NOMO-1 (cell line): ENCODE results near the gene ARHGEF39.
"Not testable (repeated sequence)": the region's sequence is repeated elsewhere in the genome, so short reads cannot be mapped to it uniquely, and the experiment has no call there.

Experiments
- DNase-seq, 2 experiments: peaks; one replicate each; lab custom pipeline; 2025; ENCODE audit not compliant: unreplicated experiment in 2 of 2; lab: John Stamatoyannopoulos, UW

Gene ARHGEF39

DNA sequence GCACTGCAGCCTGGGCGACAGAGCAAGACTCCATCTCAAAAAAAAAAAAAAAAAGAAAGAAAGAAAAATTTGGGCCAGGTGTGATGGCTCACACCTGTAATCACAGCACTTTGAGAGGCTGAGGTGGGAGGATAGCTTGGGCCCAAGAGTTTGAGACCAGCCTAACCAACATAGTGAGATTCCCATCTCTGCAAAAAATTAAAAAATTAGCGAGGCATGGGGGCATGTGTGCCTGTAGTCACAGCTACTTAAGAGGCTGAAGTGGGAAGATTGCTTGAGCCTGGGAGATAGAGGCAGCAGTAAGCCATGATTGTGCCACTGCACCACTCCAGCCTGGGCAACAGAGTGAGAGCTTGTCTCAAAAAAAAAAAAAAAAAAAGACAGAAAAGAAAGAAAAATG, 11.4 kb downstream of the ARHGEF39 start:
- DNase-seq, result no peak

- DNase-seq, result peak; percentile 46 to 82
Measured at GRCh38 chr9:35652829-35653209, 12.2 kb downstream of the ARHGEF39 start.

DNA sequence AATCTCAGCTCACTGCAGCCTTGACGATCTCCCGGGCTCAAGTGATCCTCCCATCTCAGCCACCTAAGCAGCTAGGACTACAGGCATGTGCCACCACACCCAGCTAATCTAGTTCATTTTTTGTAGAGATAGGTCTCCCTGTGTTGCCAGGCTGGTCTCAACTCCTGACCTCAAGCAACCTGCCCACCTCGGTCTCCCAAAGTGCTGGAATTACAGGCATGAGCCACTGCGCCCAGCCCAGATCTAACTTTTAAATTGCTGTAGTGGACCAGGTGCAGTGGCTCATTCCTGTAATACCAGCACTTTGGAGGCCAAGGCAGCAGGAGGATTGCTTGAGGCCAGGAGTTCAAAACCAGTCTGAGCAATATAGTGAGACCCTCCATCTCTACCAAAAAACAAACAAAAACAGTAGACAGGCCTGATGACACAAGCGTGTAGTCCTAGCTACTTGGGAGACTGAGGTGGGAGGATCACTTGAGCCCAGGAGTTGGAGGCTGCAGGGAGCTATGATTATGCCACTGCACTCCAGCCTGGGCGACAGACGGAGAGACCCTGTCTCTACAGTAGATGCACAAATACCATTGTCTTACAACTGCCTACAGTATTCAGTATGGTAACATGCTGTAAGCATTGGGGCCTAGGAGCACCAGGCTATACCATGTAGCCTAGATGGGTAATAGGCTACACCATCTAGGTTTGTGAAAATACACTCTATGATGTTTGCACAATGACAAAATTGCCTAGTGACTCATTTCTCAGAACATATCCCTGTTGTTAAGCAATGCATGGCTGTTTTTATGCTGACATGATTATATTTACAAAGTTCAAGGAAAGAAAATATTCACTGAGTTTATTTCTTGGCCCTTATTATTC, 12.8 kb downstream of the ARHGEF39 start:
- peak; percentile 58 to 95 for DNase-seq

DNA sequence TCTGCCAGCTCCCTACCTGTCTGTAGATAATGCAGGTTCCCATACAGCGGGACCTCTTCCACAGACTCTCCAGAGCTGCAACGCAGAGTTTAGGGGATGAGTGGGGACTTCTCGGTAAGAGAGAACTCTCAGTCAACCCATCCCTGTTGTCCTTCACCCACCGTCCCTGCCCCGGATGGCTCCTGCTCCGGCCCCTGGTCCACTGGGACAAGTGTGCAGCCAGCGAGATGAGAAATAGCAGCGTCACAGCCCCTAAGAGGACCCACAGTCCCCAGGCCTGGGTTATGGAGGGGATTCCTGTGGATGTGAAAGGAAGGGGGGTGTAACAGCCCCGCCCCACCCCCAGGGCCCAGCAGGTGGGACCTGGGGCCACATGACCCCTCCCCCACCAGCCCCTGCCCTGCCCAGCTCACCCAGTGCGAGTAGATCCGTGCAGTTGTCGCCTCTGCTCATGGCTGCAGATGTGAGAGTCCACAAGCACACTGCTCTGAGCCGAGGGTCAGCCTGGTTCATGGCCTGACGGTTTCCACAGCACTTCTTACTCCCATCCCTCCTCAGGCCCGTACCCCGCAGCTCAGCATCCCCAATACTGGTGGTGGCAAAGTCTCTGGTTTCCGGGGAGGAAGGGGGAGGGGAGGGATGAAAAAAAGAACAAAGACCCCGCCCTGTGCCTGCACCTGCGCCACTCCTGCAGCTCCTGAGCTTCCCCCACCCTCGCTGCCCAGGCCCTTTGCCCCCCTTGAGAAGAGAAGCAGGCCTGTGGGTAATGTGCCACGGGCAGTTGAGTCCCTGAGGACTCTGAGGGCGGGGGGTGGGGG, 14.4 kb downstream of the ARHGEF39 start, which contains the start of gene SIT1:
TSS of gene SIT1 (minus strand) at position 591 of the 818 bp plus-strand sequence. CDS start at position 513, 78 bp downstream.
- no peak for DNase-seq

DNA sequence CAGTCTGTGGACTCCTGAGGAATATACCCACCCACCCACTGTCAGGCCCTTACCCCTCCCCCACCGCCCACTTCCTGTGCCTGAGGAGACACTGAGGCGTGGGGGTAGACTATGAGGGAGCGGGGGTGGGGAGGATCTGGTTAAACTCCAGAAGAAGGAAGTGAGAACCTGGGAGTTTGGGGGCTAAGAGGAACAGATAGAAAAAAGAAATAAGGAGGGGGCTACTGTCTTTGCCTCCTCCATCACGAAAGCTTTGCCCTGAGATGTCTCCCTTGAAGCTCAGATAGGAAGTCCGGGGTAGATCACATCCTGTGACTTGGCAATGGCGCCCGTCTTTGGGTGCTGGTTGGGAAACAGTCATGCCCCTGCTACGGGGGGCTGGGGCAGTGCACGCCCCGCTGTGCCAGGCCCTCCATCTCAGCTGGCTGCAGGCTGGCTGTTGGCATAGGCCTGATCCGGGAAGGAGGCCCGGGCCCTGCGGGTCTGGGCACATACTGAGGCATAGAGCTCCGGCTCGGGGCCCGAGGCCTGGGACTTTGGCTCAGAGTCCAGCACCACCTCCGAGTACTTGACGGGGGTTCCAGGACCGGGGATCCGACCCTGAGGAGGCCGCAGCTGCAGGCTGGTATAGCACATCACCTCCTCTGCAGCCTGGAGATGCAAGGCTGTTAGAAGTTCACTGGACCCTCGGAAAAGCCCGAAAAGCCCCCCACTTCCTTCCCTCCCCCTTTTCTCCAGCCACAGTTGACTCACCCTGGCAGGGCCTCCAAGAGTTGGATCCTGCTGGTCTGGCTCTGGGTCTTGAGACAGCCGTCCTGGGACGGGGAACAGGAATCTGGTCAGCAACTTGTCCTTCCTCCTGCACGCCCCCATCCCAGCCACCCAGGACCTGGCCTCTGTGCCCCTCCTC, 15.3 kb downstream of the ARHGEF39 start:
- DNase-seq, result peak in 1 of 2 experiments; percentile 51

- DNase-seq, result peak; percentile 97
Measured at GRCh38 chr9:35646533-35647265, 18.3 kb downstream of the ARHGEF39 start.

DNA sequence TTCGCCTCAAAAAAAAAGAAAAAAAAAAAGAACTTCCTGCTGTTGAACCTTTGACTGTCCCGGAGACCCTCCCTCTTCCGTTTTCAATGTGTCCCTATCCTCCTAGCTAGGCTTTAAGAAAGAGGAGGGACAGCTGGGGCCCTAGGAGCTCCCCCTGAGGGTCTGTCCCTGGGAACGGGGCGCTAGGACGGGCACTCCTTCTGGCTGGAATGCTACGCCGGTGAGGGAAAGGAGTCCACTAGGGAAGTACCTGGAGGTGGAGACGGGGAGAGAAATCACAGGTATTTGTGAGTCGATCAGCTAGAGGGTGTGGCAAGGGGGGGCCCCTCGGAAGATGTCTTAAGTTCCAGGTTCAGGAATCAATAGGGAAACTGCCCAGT, 18.9 kb downstream of the ARHGEF39 start:
- no peak for DNase-seq

- not testable (repeated sequence) for DNase-seq
Measured at GRCh38 chr9:35645736-35646135, 19.3 kb downstream of the ARHGEF39 start.

DNA sequence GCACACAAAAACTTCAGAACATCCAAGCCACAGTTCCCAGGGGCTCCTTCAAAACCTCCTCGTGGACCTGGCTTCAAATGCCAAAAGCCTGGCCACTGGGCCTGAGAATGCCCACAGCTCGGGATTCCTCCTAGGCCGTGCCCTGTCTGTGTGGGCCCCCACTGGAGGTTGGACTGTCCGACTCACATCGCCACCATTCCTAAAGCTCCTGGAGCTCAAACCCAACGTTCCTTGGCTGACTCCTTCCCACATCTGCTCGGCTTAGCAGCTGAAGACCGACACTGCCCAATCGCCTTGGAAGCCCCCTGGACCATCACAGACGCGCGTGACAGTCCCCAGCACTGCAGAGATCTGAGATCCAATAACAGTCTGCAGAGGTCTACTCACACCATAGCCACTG, 21.9 kb downstream of the ARHGEF39 start:
- DNase-seq, result no peak

GRCh38 chr9:35641478-35641877, 23.5 kb downstream of the ARHGEF39 start:
- DNase-seq, result peak in 1 of 2 experiments; percentile 32

GRCh38 chr9:35640431-35640830, 24.6 kb downstream of the ARHGEF39 start:
- not testable (repeated sequence) for DNase-seq

DNA sequence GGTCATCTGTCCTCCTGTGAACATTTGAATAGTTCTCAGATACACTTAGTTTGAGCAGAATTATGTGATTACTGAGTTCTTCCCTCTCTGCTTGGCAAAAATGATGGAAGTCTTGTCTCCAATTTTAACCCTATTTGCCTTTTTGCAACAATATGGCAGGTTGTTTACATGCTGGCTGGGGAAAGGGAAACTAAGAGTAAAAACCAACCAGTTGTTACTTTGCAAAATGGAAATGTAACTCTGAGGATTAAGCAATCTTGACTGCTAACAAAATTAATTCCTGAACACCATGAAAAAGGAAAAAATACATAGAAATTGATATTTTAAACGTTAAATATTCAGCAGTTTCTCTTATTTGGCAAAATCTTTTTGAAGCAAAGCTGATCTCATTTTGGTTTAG, 25.4 kb downstream of the ARHGEF39 start:
- DNase-seq, result peak in 1 of 2 experiments; percentile 19

DNA sequence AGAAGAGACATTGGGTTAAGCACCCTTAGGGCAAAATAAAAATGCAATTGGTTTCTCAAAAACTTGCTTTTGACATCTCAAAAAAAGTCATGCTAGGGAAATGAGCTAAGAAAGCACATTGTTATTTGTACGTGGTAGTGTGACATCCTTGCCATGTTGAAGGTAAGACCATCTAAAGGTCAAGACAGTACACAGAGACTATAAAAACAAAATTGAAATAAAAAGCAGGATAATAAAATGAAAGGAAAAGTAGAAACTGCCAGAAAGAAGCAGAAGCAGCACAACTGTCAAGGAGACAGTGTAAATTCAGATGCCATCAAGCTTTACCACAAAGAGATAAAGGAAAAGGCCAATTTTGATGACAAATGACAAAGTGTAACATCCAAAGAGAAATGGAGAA, 25.8 kb downstream of the ARHGEF39 start:
- DNase-seq, result not testable (repeated sequence)

DNA sequence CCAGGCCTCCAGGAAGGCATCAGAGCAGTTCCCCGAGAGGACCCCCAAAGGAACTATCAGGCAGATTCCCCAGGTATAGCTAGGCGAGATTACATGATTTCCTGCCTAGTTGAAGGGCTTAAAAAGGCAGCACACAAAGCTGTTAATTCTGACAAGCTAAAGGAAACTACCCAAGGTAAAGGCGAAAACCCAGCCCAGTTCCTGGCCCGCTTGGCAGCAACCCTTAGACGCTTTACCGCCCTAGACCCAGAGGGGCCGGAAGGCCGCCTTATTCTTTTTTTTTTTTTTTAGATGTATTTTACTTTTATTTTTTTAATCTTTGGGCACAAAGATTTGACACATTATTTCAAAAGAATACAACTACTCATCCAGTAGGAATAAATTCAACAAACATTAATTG, 26.2 kb downstream of the ARHGEF39 start:
- not testable (repeated sequence) for DNase-seq

DNA sequence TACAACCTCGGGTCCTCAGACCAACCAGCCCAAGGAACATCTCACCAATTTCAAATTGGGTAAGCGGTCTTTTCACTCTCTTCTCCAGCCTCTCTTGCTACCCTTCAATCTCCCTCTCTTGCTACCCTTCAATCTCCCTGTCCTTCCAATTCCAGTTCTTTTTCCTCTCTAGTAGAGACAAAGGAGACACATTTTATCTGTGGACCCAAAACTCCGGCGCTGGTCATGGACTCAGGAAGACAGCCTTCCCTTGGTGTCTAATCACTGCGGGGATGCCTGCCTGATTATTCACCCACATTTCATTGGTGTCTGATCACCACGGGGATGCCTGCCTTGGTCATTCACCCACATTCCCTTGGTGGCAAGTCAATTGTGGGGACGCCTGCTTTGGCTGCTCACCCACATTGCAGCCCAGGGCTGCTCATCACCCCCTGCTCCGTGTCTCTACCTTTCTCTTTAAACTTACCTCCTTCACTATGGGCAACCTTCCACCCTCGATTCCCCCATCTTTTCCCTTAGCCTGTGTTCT, 27.5 kb downstream of the ARHGEF39 start:
- DNase-seq, result not testable (repeated sequence)

DNA sequence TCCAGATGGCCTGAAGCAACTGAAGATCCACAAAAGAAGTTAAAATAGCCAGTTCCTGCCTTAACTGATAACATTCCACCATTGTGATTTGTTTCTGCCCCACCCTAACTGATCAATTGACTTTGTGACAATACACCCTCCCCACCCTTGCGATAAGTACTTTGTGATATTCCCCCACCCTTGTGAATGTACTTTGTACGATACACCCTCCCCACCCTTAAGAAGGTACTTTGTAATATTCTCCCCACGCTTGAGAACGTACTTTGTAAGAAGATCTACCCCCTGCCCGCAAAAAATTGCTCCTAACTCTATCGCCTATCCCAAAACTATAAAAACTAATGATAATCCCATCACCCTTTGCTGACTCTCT, 28.1 kb downstream of the ARHGEF39 start:
- DNase-seq, result not testable (repeated sequence)

DNA sequence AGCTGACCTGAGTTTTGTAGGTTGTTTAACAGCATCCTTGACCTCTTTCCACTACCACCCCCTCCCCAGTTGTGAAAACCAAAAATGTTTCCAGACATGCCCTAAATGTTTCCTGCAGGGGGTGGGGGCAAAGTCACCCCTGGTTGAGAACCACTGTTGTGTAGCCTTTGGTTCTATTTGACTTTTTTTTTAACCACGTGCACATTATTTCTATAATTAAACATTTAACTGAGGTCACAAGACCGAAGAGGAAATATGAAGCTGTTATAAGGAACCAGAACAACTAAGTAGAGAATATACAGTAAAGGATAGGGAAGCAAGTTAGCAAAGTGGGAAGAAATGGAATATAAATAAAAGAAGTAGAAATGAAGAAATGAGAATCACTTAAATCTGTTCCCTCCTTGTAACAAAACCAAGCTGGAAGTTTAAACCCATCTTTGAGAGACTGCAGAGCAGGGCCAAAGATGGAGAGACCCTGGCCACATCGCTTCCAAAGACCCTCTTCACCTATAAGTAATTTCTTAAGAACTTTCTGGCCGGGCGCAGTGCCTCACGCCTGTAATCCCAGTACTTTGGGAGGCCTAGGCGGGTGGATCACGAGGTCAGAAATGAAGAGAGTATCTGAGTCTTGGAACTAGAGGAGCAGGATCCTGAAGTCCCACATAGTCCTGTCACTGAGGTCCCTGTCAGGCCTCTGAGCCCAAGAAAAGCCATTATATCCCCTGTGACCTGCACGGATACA, 28.7 kb downstream of the ARHGEF39 start:
- DNase-seq, result peak in 1 of 2 experiments; percentile 54

GRCh38 chr9:35635730-35636129, 29.3 kb downstream of the ARHGEF39 start:
- DNase-seq, result no peak

- no peak for DNase-seq
Measured at GRCh38 chr9:35629597-35629996, 35.4 kb downstream of the ARHGEF39 start.
